Stimulated activated CD8-positive, alpha-beta memory T cell treated with anti-CD3 and anti-CD28 coated beads, Interleukin-4, amount 100 ng/mL, for 48 hours (primary cell): ENCODE measurements around the gene IL1RAPL2.
"Not testable (repeated sequence)": the region's sequence is repeated elsewhere in the genome, so short reads cannot be mapped to it uniquely, and the experiment has no call there.

Experiments used
- DNase-seq: peaks from one replicate; pipeline ENCODE4 v3.0.0-alpha.2; 2020

The IL1RAPL2 gene

DNA sequence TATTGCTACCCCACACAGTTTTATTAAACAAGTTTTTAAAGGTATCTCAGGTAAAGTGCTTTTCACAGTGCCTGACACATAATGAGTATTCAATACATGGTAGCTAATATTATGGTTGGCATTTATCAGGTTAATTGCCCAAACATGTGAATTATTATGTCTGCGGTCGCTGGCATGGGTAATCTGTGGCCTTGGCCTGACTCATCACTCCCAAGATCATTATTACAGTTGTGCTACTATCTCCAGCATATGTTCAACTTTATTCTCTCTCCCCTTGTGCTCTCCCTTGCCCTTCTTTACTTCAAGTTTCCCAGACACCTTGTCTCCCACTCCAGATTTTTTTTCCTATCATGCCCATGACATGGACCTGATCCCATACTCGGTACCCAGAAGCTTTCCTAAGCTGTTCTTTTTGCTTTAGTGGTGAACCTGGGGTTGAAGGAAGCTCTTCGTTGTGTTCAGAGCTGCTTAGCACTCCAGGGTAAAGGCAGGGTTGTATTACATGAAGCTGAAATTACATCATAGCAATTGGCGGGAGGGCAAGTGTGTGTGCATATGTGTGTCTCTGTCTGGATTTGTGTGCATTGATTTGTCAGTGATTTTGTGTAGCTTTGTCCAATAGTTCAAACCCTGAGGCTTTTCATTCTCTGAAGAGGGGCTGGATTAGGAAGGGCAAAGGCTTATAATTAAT lies 1079.8 kb downstream of the IL1RAPL2 start:
- no peak for DNase-seq

- DNase-seq = no peak
These were observed 1080.8 kb downstream of the IL1RAPL2 start for GRCh38 chrX:105646592-105647372.

DNA sequence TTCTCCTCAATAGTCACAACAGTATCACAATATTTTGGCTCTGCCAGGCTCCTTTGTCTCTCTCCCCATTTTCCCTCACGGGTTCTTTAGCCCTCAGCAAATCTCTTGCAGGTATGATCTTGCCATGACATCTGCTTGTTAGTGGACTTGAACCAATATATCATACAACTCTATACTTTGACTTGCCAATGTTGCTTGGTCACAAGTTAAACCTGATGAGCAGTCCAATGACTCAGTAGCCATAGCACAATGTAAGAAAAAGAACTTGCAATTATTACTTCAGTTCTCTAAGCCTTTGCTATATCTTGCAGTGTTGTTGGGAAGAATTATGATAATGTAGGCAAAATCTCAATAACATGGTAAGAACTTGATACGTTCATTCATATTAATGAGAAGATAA lies 1081.8 kb downstream of the IL1RAPL2 start:
- DNase-seq = no peak

DNA sequence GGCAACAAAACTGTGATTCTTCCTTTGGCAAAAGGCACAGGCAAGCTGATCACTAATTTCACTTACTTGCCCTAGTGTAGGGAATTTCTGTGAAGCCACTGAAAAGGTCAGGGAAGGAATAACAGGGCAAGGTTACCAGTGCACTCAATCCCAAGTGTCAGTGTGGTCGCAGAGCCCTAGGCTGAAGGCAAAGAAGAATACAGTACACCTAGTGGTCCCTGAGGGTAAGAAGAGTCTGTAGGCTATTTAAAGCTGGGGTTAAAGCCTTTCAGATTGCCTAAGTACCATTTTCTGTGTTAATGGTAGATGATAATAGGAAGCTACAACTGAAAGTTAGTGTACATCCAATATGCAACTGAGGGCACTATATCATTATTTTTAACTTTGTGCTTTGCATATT lies 1082.7 kb downstream of the IL1RAPL2 start:
- DNase-seq = no peak

- no peak for DNase-seq
These were observed 1084.6 kb downstream of the IL1RAPL2 start for GRCh38 chrX:105650577-105650976.

DNA sequence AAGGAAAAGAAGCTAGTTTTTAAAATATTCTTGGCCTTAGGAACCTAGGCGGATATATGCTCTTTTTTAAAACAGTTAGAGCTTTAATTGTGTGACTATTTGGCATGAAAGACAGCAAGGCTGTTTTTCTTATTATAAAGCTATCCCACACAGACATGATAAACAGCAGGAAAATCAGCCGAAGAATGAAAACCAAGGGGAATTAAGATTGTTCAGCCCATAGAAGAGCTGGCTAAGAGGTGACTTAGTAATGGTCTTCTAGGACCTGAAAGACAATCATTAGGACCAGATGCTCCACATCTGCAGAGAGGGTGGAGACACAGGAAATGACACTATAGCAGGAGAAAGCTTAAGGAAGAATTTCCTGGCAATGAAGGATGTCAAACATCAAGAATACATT lies 1085.0 kb downstream of the IL1RAPL2 start:
- no peak for DNase-seq

DNA sequence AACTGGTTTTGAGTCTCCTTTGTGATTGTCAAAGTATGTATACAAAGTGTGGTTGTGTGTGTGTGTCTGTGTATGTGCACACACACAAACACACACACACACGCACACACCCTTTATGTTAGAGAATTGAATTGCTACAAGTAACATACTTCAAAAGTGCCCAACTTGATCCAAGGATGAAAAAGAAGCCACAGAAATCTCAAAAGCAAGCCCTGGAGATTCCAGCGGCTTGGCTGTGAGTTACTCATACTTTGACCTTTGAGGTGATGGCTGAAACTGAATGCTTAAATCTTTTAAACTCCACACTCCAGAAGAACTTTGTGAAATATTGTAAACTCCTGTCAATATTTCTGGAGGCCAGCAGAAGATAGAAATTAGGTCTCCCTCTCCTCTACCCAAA lies 1087.9 kb downstream of the IL1RAPL2 start:
- no peak for DNase-seq

DNA sequence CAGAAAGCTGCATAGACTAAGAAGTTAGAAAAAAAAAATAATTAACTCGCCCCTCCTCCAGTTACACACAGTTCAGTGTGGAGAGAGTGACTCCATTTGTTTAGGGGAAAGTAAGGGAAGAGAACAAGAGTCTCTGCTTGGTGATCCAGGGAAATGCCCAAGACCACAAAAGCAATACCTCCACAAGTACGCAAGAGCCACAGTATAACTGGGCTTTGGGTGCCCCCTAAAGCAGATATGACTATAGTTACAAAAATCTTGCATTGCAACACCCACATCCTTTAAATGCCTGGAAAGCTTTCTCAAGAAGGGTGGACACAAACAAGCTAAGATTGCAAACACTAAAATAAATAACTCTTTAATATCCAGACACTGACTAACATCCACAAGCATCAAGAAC lies 1092.1 kb downstream of the IL1RAPL2 start:
- DNase-seq = no peak

DNA sequence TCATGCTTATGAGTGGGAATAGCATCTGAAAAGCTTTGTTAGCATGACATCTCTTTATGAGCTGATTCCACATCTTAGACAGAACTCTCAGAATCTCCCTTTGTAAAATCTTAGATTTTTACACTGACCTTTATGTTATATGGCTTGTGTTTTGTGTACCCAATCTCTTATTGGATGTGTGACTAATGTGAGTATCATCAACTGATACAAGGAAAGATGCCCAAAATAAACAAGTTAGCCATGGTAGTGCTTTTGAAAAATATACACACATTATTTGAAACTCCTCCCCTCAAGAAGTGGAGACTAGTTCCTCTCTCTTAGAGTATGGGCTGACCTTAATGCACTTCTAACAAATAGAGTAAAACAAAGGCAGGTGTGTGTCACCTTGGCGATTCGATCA lies 1096.2 kb downstream of the IL1RAPL2 start:
- no peak for DNase-seq

DNA sequence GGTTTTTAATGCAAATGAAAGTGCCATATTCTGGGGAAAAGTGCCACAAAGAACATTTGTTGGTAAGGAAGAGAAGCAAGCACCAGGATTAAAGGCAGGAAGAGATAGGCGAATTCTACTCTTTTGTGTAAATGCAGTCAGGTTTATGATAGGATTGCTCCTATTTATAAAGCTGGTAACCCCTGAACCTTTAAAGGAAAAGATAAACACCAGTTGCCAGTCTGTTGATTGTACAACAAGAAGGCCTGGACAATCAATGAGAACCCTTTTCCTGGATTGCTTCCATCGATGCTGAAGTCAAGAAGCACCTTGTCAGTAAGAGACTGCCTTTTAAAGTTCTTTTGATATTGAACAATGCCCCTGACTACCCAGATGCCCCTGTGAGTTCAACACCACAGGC lies 1098.2 kb downstream of the IL1RAPL2 start:
- no peak for DNase-seq

DNA sequence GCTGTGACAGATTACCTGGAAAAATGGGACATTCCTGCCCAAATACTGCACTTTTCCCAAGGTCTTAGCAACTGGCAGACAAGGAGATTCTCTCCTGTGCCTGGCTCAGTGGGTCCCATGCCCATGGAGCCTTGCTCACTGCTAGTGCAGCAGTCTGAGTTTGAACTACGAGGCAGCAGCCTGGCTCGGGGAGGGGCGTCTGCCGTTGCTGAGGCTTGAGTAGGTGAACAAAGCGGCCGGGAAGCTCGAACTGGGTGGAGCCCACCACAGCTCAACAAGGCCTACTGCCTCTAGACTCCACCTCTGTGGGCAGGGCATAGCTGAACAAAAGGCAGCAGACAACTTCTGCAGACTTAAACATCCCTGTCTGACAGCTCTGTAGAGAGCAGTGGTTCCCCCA lies 1118.3 kb downstream of the IL1RAPL2 start:
- not testable (repeated sequence) for DNase-seq

- no peak for DNase-seq
These were observed 1128.8 kb downstream of the IL1RAPL2 start for GRCh38 chrX:105694839-105695238.

DNA sequence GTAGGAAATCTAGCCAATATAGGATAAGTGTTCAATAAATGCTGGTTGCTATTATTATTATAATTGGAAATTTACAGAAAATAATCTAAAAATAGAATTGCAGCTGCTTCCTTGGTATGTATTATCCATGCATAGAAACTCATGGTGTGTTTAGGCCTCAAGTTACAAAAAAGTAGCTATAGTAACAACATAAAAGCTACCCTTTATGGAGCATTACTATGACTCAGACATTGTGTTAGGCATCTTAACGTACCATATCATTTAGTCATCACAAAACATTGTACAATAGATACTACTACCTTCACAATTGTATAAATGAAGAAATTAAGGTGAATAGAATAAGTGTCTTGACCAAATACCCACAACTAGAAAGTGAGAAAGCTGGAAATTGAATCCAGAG lies 1129.5 kb downstream of the IL1RAPL2 start:
- no peak for DNase-seq

DNA sequence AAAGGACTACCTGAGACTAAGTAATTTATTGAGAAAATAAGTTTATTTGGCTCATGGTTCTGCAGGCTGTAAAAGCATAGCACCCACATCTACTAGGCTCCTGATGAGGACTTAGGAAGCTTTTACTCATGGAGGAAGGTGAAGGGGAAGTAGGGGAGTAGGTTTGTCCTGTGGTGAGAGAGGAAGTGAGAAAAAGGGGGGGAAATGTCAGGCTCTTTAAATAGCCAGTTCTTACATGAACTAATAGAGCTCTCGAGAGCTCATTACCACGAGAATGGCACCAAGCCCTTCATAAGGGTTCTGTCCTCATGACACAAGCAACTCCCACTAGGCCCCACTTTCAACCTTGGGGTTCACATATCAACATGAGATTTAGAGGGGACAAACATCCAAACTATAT lies 1130.9 kb downstream of the IL1RAPL2 start:
- no peak for DNase-seq

DNA sequence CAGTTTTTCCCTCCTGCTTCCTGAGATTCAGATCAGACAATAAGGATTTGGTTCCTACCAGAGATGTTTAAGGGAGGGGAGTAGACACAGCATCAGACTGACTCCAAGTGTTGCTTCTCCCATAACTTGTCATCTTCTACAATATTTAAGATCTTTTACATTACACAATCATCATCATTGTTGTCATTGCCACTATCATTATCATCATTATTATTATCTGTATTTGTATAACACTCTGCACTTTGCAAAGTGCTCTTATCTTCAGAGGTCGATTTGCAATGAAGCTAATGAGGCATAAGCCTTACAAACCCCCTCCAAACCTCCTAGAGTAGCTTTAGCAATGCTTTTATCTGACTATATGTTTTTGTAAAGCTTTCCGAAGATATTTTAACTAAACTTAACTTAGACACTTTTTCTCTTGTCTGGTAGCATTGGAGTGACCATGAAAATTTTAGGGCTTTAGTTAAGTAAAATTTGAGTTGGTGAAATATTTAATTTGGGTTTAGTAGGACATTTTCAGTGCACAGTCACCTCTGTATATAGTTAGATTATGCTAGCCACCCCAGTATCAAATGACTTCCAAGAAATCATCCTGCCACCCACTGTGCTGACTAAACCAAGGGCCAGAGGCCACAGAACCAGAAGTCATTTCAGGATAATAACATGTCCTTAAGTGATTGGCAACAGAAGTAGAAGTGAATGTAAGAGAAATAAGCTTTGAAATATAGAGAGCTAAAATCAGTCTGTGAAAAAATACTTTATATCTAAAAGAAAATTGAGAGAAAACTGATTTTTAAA lies 1132.2 kb downstream of the IL1RAPL2 start:
- no peak for DNase-seq

DNA sequence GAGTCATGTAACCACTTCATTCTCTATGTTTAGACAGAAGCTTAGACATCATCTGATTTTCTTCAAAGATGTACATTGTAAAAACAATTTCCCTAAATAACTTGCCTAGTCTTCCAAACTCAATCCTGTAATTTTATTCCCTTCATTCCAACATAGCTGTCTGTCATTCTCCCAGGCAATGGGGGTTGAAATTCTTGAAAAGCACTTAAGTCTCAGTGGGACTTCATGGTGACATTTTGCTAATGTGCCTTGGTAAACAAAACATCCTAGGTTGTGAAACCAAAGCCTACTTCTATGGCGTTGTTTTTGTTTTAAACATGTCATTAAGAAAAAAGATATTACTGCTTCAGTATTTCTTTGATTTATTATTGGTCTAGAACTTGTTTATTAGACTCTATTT lies 1134.3 kb downstream of the IL1RAPL2 start:
- no peak for DNase-seq

GRCh38 chrX:105701310-105702052 lies 1135.5 kb downstream of the IL1RAPL2 start:
- no peak for DNase-seq

DNA sequence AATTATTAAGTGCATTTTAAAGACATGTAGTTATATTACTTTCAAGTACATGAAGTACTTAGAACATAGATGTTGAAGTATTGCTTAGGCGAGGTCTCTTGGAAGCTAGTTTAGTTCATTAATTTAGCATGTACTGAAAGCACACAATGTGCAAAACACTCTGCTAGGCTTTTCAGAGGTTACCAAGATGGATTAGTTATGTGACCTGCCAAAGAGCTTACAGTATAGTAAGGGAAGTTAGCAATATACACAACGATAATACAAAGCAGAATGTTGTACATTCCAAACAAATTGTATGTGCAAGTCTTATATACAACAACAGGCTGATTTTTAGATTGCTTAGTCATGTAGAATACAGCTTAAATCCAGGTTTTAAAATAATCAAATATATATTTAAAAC lies 1137.9 kb downstream of the IL1RAPL2 start:
- DNase-seq = no peak

DNA sequence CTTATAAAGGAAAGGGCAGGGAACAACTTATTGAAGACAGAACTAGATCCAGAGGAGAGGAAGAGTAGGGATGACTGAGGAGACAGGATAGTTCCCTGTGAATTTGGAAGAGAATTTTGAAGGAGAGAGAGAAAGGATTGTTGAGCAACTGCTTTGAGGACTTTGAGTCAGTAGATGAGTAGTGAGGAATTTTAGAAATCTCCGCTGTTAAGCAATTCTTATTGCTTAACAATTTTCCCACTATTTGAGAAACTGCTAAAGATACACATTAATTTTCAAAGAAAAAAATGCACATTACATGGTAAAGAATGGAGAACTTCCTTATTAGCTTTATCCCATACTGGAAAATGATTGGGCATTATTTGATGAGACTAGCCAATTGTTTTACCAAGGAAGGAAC lies 1140.0 kb downstream of the IL1RAPL2 start:
- no peak for DNase-seq

GRCh38 chrX:105711805-105712204 lies 1145.8 kb downstream of the IL1RAPL2 start:
- DNase-seq = no peak

DNA sequence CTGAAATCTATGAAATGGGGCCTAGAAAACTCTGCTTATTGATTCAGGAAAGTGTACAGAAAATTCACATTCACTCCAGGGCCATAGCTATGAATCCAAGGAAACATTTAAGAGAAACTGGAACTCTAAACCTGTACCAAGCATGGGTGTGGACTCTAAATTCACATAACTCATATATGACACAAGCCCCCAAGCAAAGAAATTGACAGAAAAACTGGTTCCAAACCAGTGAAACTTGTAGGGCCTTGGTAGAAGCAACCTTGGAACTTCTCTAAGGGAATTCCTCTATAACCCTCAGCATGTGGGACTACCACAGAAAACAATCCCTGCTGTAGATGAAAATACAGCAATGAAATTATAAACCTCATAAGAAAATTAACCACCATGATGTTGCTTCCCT lies 1149.7 kb downstream of the IL1RAPL2 start:
- DNase-seq = no peak

DNA sequence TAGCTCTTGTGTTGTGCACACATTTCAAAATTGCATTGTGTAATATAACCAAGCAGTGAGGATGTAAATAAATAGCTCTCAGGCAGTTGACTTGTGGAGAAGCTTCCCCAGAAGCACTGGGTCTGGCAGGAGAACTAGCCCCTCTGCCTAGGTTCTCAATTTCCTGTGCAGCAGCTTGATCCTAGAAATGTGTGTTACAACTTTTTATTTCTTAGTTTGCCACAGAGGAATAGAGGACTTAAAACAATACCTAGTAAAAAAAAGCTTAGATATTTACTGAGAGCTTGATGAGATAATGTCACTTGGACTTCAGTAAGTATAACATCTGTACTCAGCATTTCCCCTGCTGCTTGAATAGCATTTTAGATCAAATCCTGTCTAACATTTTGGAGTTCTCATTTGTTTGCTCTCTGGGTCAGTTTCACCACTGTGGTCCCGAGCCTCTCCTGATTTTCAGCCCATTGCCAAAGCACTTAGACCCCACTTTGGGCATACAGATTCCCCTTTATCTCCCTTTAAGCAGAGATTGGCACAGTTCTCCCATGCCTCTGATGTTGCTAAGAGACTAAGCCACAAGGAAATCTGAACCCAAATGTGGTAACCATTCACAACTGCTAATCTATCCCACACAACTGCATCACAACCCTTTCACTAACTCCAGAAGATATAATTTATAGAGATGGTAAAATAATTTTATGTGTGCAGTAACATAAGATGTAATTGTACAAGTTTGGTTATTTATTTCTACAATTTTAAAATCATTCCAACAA lies 1158.2 kb downstream of the IL1RAPL2 start:
- no peak for DNase-seq
